K562 (cell line): ENCODE measurements around the gene ZDHHC22. TPM values are rescaled to one million over a fixed set of nuclear protein-coding genes. Genes with fewer than 3 reads are reported as not detected.

Source experiments
- BDP1 ChIP-seq: IDR thresholded peaks from 3 replicates; pipeline ENCODE4 v1.6.1; 2011; ENCODE audit not compliant: insufficient read length, insufficient read depth
- CEBPB ChIP-seq: fragments of 450-650 bp; IDR thresholded peaks from 2 replicates; pipeline ENCODE4 v1.6.1; 2016; ENCODE audit warnings: missing genetic modification characterization, missing compliant biosample characterization
- DDX20 ChIP-seq: fragments of 450-650 bp; IDR thresholded peaks from 2 replicates; pipeline ENCODE4 v1.6.1; 2016; ENCODE audit warnings: missing genetic modification characterization, low read depth, mild to moderate bottlenecking, missing compliant biosample characterization, moderate library complexity
- ELF4 ChIP-seq: fragments of 450-650 bp; formaldehyde crosslinking; IDR thresholded peaks from 2 replicates; pipeline ENCODE4 v1.4.0; 2022; ENCODE audit warnings: missing genetic modification characterization
- EP300 ChIP-seq: IDR thresholded peaks from 2 replicates; pipeline ENCODE4 v1.6.1; 2012; ENCODE audit warnings: low read length, improper control_type of control experiment
- PML ChIP-seq: IDR thresholded peaks from 2 replicates; pipeline ENCODE4 v1.6.1; 2012; ENCODE audit warnings: low read length, inconsistent platforms
- RNF2 ChIP-seq: sonication (generic); IDR thresholded peaks from 2 replicates; pipeline ENCODE4 v1.6.1; 2016
- SREBF2 ChIP-seq: sonication (generic); formaldehyde crosslinking; IDR thresholded peaks from 2 replicates; pipeline ENCODE4 v1.4.0; 2020; ENCODE audit warnings: mild to moderate bottlenecking, missing genetic modification reagents
- ZNF431 ChIP-seq: sonication (generic); formaldehyde crosslinking; IDR thresholded peaks from 2 replicates; pipeline ENCODE4 v1.8.0; 2022; ENCODE audit warnings: mild to moderate bottlenecking, missing genetic modification reagents
- ZNF507 ChIP-seq: conservative IDR thresholded peaks from 2 replicates; pipeline ENCODE4 v1.6.1; 2017; ENCODE audit warnings: missing genetic modification characterization, missing compliant biosample characterization
- ZNF766 ChIP-seq: fragments of 200-800 bp; sonication (Bioruptor generic); conservative IDR thresholded peaks from 2 replicates; pipeline ENCODE4 v1.6.1; 2016; ENCODE audit warnings: missing genetic modification characterization, missing compliant biosample characterization
- polyA plus RNA-seq, 8 experiments: library from polyadenylated mRNA; depleted of rRNA in 4 of 8; stranded (reverse) in 5 of 8; unstranded in 3 of 8; fragments of >200 nt; fragmentation: Nextera tagmentation in 2 of 8; fragmentation: Illumina TruSeq in 1 of 8; extraction: Ambion mirVana in 2 of 8; extraction: Trizol in 1 of 8; gene quantifications; 2 replicates each; pipeline versions ENCODE4 v1.2.1 to v1.2.3, GENCODE V29; 2011 to 2014; ENCODE audit warnings: inconsistent platforms in 1 of 8, missing spikeins in 1 of 8
- total RNA-seq, 7 experiments: library from RNA; depleted of rRNA in 6 of 7; stranded (reverse); fragments of >200 nt in 6 of 7; fragmentation: Illumina TruSeq in 2 of 7; extraction: Trizol in 2 of 7; gene quantifications; 2 replicates each; pipeline versions ENCODE4 v1.2.1 to v1.2.3, GENCODE V29; 2011 to 2021; ENCODE audit warnings: low replicate concordance in 1 of 7
- TF ChIP-seq, protein P1 (sequence below): fragments of 450-650 bp; IDR thresholded peaks from 2 replicates; pipeline ENCODE4 v1.6.1; 2016; ENCODE audit warnings: mild to moderate bottlenecking
- TF ChIP-seq, protein P2 (sequence below): fragments of 250-450 bp; sonication (Bioruptor Pico); IDR thresholded peaks from 2 replicates; pipeline ENCODE4 v1.4.0; 2020; ENCODE audit warnings: borderline replicate concordance
- TF ChIP-seq, protein P3 (sequence below): fragments of 200-800 bp; sonication (Bioruptor generic); IDR thresholded peaks from 2 replicates; pipeline ENCODE4 v1.6.1; 2016; ENCODE audit warnings: missing genetic modification characterization, missing compliant biosample characterization
- TF ChIP-seq, protein P4 (sequence below), 2 experiments: IDR thresholded peaks; 2 replicates each; pipeline ENCODE4 v1.6.1; 2011; ENCODE audit warnings: borderline replicate concordance in 1 of 2, control low read depth in 1 of 2, low read depth in 1 of 2, low read length in 1 of 2, mild to moderate bottlenecking in 1 of 2, mixed read lengths in 1 of 2, moderate library complexity in 1 of 2; ENCODE audit not compliant: insufficient read depth in 1 of 2, insufficient read length in 1 of 2, poor library complexity in 1 of 2, severe bottlenecking in 1 of 2; ENCODE audit errors: extremely low read depth in 1 of 2

Gene ZDHHC22
- total and polyA plus RNA-seq, 9 of the 15 experiments (the other 6 are each of a cell fraction or from before 2014, with no cell fraction given): not detected

DNA sequence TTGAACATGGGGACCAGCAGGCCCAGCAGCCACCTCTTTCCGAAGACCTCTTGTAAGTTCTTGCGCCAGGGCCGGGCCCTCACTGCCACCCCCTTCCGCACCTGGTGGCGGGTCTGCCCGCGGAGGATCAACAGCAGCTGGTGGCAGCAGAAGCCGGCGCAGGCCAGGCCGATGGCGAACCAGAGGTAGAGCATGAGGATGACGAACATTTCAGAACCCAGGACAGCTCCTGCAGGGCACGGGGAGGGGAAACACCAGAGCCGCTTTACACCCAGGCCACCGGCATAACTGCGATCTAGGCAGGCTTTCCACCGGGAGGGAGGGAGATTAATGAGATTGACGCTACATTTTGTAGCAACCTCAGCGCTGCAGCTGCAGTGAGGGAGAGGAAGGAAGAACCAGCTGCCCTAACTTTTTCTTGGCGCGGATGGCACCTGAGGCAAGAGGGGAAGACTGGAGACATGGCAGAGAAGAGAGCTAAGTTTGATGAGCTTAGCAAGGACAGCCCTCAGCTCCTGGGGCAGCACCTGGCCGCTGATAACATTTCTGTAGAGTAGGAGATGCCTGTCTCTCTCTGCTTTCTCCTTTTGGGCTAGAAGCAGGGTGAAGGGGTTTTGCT is 7.8 kb downstream of the ZDHHC22 start (continued):
- TF ChIP-seq SREBF2 (CRISPR knock-in tag) (no peak), DDX20 (no peak), BDP1 (no peak), ZNF431 (no peak), CEBPB (tag) (no peak), ZNF766 (0 out of 2 replicates have a peak, but pooled peaks have one; percentile 46), EP300 (no peak), ELF4 (CRISPR knock-in tag) (no peak), ZNF507 (tag) (no peak), PML (no peak), RNF2 (no peak)
- TF ChIP-seq, protein P1, sequence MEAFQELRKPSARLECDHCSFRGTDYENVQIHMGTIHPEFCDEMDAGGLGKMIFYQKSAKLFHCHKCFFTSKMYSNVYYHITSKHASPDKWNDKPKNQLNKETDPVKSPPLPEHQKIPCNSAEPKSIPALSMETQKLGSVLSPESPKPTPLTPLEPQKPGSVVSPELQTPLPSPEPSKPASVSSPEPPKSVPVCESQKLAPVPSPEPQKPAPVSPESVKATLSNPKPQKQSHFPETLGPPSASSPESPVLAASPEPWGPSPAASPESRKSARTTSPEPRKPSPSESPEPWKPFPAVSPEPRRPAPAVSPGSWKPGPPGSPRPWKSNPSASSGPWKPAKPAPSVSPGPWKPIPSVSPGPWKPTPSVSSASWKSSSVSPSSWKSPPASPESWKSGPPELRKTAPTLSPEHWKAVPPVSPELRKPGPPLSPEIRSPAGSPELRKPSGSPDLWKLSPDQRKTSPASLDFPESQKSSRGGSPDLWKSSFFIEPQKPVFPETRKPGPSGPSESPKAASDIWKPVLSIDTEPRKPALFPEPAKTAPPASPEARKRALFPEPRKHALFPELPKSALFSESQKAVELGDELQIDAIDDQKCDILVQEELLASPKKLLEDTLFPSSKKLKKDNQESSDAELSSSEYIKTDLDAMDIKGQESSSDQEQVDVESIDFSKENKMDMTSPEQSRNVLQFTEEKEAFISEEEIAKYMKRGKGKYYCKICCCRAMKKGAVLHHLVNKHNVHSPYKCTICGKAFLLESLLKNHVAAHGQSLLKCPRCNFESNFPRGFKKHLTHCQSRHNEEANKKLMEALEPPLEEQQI: no peak
- TF ChIP-seq, protein P2, sequence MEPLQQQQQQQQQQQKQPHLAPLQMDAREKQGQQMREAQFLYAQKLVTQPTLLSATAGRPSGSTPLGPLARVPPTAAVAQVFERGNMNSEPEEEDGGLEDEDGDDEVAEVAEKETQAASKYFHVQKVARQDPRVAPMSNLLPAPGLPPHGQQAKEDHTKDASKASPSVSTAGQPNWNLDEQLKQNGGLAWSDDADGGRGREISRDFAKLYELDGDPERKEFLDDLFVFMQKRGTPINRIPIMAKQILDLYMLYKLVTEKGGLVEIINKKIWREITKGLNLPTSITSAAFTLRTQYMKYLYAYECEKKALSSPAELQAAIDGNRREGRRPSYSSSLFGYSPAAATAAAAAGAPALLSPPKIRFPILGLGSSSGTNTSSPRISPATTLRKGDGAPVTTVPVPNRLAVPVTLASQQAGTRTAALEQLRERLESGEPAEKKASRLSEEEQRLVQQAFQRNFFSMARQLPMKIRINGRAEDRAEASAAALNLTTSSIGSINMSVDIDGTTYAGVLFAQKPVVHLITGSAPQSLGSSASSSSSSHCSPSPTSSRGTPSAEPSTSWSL (CRISPR knock-in tag): no peak
- TF ChIP-seq, protein P3, sequence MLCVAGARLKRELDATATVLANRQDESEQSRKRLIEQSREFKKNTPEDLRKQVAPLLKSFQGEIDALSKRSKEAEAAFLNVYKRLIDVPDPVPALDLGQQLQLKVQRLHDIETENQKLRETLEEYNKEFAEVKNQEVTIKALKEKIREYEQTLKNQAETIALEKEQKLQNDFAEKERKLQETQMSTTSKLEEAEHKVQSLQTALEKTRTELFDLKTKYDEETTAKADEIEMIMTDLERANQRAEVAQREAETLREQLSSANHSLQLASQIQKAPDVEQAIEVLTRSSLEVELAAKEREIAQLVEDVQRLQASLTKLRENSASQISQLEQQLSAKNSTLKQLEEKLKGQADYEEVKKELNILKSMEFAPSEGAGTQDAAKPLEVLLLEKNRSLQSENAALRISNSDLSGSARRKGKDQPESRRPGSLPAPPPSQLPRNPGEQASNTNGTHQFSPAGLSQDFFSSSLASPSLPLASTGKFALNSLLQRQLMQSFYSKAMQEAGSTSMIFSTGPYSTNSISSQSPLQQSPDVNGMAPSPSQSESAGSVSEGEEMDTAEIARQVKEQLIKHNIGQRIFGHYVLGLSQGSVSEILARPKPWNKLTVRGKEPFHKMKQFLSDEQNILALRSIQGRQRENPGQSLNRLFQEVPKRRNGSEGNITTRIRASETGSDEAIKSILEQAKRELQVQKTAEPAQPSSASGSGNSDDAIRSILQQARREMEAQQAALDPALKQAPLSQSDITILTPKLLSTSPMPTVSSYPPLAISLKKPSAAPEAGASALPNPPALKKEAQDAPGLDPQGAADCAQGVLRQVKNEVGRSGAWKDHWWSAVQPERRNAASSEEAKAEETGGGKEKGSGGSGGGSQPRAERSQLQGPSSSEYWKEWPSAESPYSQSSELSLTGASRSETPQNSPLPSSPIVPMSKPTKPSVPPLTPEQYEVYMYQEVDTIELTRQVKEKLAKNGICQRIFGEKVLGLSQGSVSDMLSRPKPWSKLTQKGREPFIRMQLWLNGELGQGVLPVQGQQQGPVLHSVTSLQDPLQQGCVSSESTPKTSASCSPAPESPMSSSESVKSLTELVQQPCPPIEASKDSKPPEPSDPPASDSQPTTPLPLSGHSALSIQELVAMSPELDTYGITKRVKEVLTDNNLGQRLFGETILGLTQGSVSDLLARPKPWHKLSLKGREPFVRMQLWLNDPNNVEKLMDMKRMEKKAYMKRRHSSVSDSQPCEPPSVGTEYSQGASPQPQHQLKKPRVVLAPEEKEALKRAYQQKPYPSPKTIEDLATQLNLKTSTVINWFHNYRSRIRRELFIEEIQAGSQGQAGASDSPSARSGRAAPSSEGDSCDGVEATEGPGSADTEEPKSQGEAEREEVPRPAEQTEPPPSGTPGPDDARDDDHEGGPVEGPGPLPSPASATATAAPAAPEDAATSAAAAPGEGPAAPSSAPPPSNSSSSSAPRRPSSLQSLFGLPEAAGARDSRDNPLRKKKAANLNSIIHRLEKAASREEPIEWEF (CRISPR knock-in tag): no peak
- TF ChIP-seq, protein P4, sequence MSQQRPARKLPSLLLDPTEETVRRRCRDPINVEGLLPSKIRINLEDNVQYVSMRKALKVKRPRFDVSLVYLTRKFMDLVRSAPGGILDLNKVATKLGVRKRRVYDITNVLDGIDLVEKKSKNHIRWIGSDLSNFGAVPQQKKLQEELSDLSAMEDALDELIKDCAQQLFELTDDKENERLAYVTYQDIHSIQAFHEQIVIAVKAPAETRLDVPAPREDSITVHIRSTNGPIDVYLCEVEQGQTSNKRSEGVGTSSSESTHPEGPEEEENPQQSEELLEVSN (IDR thresholded peaks at IDR 0.05; ENCODE audit: borderline replicate concordance in 1 of 2, extremely low read depth in 1 of 2, insufficient read depth in 1 of 2, insufficient read length in 1 of 2, low read depth in 1 of 2, low read length in 1 of 2, poor library complexity in 1 of 2, severe bottlenecking in 1 of 2): no peak
